Umbilical cord (tissue), 2 donors: ENCODE data around the gene RBM20. TPM values are rescaled to one million over a fixed set of nuclear protein-coding genes. Genes with fewer than 3 reads are reported as not detected.
A peak's percentile ranks its signal among the peaks of the same experiment; 100 is the strongest.

Experiments
- DNase-seq: peaks from one replicate; pipeline ENCODE4 v3.0.0-alpha.2; 2015; ENCODE audit warnings: low spot score
- total RNA-seq: library from RNA; depleted of rRNA; stranded (reverse); fragments of >200 nt; gene quantifications from one replicate; pipeline ENCODE4 v1.2.3, GENCODE V29; 2014; ENCODE audit warnings: low replicate concordance; ENCODE audit not compliant: insufficient read depth

Gene RBM20
- total RNA-seq, 1 donor from 2014 or later: 2.2 TPM

- DNase-seq: no peak
These were observed 28.4 kb downstream of the RBM20 start for GRCh38 chr10:110672580-110672919.

GRCh38 chr10:110676016-110676415, 31.9 kb downstream of the RBM20 start:
- no peak for DNase-seq

- no peak for DNase-seq
These were observed 35.5 kb downstream of the RBM20 start for GRCh38 chr10:110679486-110680272.

GRCh38 chr10:110680273-110681020, 36.3 kb downstream of the RBM20 start:
- DNase-seq: no peak

- DNase-seq: no peak
These were observed 37.0 kb downstream of the RBM20 start for GRCh38 chr10:110681023-110681681.

GRCh38 chr10:110682348-110682747, 38.2 kb downstream of the RBM20 start:
- no peak for DNase-seq

GRCh38 chr10:110684800-110685446, 40.8 kb downstream of the RBM20 start:
- no peak for DNase-seq

- DNase-seq: no peak
These were observed 41.9 kb downstream of the RBM20 start for GRCh38 chr10:110686047-110686446.

GRCh38 chr10:110686949-110687348, 42.8 kb downstream of the RBM20 start:
- DNase-seq: no peak

GRCh38 chr10:110687400-110687799, 43.3 kb downstream of the RBM20 start:
- no peak for DNase-seq

- DNase-seq: no peak
These were observed 47.0 kb downstream of the RBM20 start for GRCh38 chr10:110691139-110691538.

GRCh38 chr10:110694263-110694662, 50.1 kb downstream of the RBM20 start:
- no peak for DNase-seq

GRCh38 chr10:110694820-110695538, 50.8 kb downstream of the RBM20 start:
- no peak for DNase-seq

- DNase-seq: no peak
These were observed 51.4 kb downstream of the RBM20 start for GRCh38 chr10:110695539-110695886.

GRCh38 chr10:110696436-110696835, 52.3 kb downstream of the RBM20 start:
- no peak for DNase-seq

GRCh38 chr10:110698340-110698739, 54.2 kb downstream of the RBM20 start:
- DNase-seq: no peak

GRCh38 chr10:110698782-110699201, 54.7 kb downstream of the RBM20 start:
- peak; percentile 93 for DNase-seq

GRCh38 chr10:110699859-110700468, 55.8 kb downstream of the RBM20 start:
- no peak for DNase-seq

GRCh38 chr10:110700947-110701616, 56.9 kb downstream of the RBM20 start:
- DNase-seq: no peak

GRCh38 chr10:110701617-110701971, 57.5 kb downstream of the RBM20 start:
- DNase-seq: peak; percentile 44

GRCh38 chr10:110704070-110704469, 59.9 kb downstream of the RBM20 start:
- no peak for DNase-seq
